ENCODE results near the gene KCNMA1.

- no peak for TF ChIP-seq POLR2A (IDR thresholded peaks at IDR 0.05)
- no peak for TF ChIP-seq CTCF (IDR thresholded peaks at IDR 0.05)
Observed at GRCh38 chr10:76928565-76928964, 709.0 kb downstream of the KCNMA1 start.
